ACHN (cell line): ENCODE data around the gene MRPL40.
"Not testable (repeated sequence)": the region's sequence is repeated elsewhere in the genome, so short reads cannot be mapped to it uniquely, and the experiment has no call there.

Experiments
- DNase-seq: peaks from one replicate; pipeline ENCODE4 v3.0.0-alpha.2; 2015
- in situ Hi-C: cut with HindIII; loops from 2 replicates; pipeline ENCODE4 v1.10.0; 2017; ENCODE audit warnings: low sequenced_read_pairs, low pct_ligation_motif_present, low pct_unique_long_range_greater_than_20kb

The MRPL40 gene

GRCh38 chr22:19434829-19435580, 2.7 kb downstream of the MRPL40 start:
- no peak for DNase-seq
- in situ Hi-C loops = no loop called here

GRCh38 chr22:19436444-19437161, 4.3 kb downstream of the MRPL40 start:
- DNase-seq, in situ Hi-C loops: not testable (repeated sequence)

- in situ Hi-C loops = no loop called here
- no peak for DNase-seq
Observed at GRCh38 chr22:19438298-19438697, 6.0 kb downstream of the MRPL40 start.

GRCh38 chr22:19440411-19441195, 8.3 kb downstream of the MRPL40 start:
- in situ Hi-C loops = no loop called here
- DNase-seq = no peak

- in situ Hi-C loops = no loop called here
- no peak for DNase-seq
Observed at GRCh38 chr22:19442166-19442565, 9.8 kb downstream of the MRPL40 start.

GRCh38 chr22:19443544-19444211, 11.3 kb downstream of the MRPL40 start:
- in situ Hi-C loops = no loop called here
- DNase-seq = no peak

- DNase-seq, in situ Hi-C loops: not testable (repeated sequence)
Observed at GRCh38 chr22:19445279-19445982, 13.1 kb downstream of the MRPL40 start.

GRCh38 chr22:19446603-19447329, 14.4 kb downstream of the MRPL40 start:
- DNase-seq = no peak

GRCh38 chr22:19447330-19448075, 15.2 kb downstream of the MRPL40 start, which contains the start of gene C22orf39:
C22orf39 (minus strand) TSS chr22:19447711; CDS start chr22:19447688, 23 bp downstream.
- in situ Hi-C loops = no loop called here
- peak; percentile 89 for DNase-seq

More at GRCh38 chr22:19446603-19447329, 14.4 kb downstream of the MRPL40 start:
- in situ Hi-C loops = no loop called here

- in situ Hi-C loops = no loop called here
- DNase-seq = peak; percentile 59
Observed at GRCh38 chr22:19448076-19448607, 15.8 kb downstream of the MRPL40 start.

- no peak for DNase-seq
- in situ Hi-C loops = no loop called here
Observed at GRCh38 chr22:19448739-19449421, 16.5 kb downstream of the MRPL40 start.

GRCh38 chr22:19449422-19449767, 17.1 kb downstream of the MRPL40 start:
- in situ Hi-C loops = no loop called here
- DNase-seq = no peak

- DNase-seq = no peak
- in situ Hi-C loops = no loop called here
Observed at GRCh38 chr22:19450363-19451175, 18.2 kb downstream of the MRPL40 start.

- in situ Hi-C loops = no loop called here
- DNase-seq = no peak
Observed at GRCh38 chr22:19451570-19451969, 19.2 kb downstream of the MRPL40 start.

- no peak for DNase-seq
- in situ Hi-C loops = no loop called here
Observed at GRCh38 chr22:19453718-19454117, 21.4 kb downstream of the MRPL40 start.
